ENCODE data around the gene CD59. TPM values are rescaled to one million over a fixed set of nuclear protein-coding genes. Genes with fewer than 3 reads are reported as not detected.

Gene CD59, protein sequence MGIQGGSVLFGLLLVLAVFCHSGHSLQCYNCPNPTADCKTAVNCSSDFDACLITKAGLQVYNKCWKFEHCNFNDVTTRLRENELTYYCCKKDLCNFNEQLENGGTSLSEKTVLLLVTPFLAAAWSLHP
- total RNA-seq (2022; extraction: Qiagen RNA extraction) = 836 to 1,023 TPM (median 994 TPM) in 5 replicates

DNA sequence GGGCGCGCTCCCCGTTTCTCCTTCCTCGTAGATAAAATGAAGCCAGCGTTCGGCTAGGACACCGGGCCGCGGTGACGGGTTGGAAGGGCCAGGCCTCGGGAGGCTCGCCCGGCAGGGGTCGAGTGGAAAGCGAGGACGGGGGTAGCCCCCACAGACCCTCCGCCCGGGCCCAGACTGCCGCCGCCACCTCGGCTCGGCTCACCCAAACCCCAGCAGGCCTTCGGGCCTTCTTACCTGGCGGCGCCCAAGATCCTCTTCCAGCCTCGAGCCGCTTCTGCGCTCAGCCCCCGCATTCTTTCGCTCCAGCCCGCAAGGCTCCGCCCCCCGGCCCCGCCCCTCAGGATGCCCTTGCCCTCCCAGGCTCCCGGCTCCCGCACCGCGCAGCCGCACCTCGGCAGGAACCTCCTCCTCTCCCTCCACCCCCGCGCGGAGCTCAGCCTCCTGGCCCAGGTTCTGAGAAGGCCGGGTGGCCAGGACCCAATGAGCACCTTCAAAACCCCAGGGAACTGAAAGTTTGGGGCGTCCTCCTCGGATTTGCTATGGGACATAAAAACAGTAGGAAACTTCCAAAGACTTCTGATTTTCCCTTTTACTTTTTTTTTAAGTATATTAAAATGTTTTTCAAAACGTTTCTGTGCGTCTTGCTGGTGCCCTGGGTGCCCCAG, at the start of gene CD59:
TSS of gene CD59 (minus strand) at position 276 of the 665 bp plus-strand sequence. CDS start 13,978 bp downstream, outside the sequence.

DNA sequence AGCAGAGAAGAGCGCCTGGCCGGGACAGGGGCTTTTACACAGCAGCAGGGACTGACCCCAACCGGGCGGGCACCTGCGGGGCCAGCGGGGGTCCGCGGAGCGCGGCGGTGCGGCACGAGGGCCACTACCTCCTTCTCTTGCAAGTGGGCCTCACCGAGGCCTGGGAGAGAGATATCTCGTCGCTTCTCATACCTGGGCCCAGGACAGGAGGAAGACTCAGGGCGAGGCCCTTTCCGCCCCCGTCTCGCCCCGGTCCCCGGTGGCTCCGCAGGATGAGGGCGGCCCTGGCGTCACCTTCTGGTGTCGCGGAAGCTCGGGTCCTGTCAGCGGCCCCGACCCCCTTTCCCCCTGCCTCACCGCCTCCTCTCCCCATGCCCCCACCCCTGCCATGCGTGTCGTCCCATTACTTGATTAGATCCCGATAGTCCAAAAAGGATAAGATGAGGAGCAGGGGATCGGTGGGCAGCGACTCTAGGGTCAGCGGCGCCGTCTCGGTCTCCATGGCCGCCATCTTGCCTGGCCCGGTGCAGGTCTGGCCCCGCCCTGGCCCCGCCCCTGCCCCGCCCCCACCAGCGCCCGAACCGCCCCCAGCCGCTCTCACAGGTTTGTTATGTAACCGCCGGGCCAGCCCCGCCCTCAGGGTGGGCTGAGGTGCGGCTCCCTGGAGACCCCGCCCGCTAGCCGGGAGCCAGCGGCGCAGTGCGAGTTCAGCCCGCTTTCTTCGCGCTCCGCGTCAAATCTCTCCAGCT, 37.9 kb upstream of the CD59 start, which contains the start of gene FBXO3:
TSS of gene FBXO3 (minus strand) at position 534 of the 749 bp plus-strand sequence. CDS start at position 511, 23 bp downstream.

DNA sequence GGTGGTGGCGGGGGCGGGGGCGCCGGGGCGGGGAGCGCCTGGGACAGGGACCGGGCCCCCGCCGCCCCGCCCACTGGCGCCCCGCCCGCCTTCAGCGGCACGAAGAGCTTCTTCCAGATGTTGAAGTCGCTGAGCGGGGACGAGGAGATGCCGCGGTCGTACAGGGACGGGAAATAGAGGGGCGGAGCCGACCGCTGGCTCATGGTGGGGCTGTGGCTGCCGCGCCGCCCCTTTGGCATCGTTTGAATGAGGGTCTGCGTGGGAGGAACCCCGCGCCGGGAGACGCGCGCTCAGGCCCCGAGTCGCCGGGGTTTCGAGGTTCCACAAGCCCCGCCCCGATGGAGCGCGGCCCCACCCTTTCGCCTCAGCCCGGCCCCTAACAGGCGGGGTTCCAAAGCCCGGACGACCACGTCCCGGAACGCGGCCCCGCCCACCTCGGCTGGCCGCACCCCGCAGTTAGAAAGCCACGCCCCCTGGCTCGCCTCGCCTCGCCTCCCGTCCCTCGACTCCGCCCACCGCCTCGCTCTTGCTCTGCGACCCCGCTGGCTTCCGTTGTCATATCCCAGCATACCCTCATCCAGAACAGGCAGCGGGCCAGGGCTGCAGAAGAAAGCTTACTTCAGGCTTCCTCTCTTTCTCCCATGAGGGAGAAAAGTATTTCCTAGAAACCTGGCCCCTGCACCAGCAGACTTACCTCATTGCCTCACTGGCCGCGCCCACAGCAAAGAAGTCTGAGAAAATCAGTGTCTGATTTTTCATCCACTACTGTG, 35.5 kb downstream of the CD59 start, which contains the start of gene C11orf91:
TSS of gene C11orf91 (minus strand) at position 325 of the 770 bp plus-strand sequence. CDS start at position 239, 86 bp downstream.

Other genes with a start within 250 kb of the CD59 start
- 0.49 to 1.2 TPM (median 1.1 TPM) in 5 replicates for gene C11orf91, start 35.6 kb downstream of the CD59 start, total RNA-seq (2022; extraction: Qiagen RNA extraction)
- 22.1 to 30.5 TPM (median 26.5 TPM) in 5 replicates for gene FBXO3, start 38.1 kb upstream of the CD59 start, total RNA-seq (2022; extraction: Qiagen RNA extraction)
- 0.37 to 0.78 TPM (median 0.58 TPM) in 5 replicates for gene LMO2, start 155.7 kb upstream of the CD59 start, total RNA-seq (2022; extraction: Qiagen RNA extraction)

All from A549 treated with AZD2906 at 1 μM for 4 hours (cell line).